Neuronal stem cell (in vitro differentiated cells): ENCODE data around the gene CYP1A2.
"Not testable (repeated sequence)": the region's sequence is repeated elsewhere in the genome, so short reads cannot be mapped to it uniquely, and the experiment has no call there.

Experiments
- DNase-seq: peaks from one replicate; pipeline ENCODE4 v3.0.0-alpha.2; 2013; ENCODE audit warnings: low spot score
- H2AFZ ChIP-seq: one replicate; pipeline ENCODE4 v1.6.1; 2013; ENCODE audit warnings: mild to moderate bottlenecking, low read length, inconsistent platforms
- H2AK5ac ChIP-seq: 2 replicates; pipeline ENCODE4 v1.6.1; 2013; ENCODE audit warnings: low read depth, mild to moderate bottlenecking, inconsistent platforms, low read length, moderate library complexity, mixed read lengths
- H2BK120ac ChIP-seq: 2 replicates; pipeline ENCODE4 v1.6.1; 2013; ENCODE audit warnings: low read depth, mild to moderate bottlenecking, inconsistent platforms, low read length, moderate library complexity, mixed read lengths
- H2BK12ac ChIP-seq: one replicate; pipeline ENCODE4 v1.6.1; 2013; ENCODE audit warnings: low read length, inconsistent platforms
- H2BK15ac ChIP-seq: 2 replicates; pipeline ENCODE4 v1.6.1; 2013; ENCODE audit warnings: mild to moderate bottlenecking, low read length, inconsistent platforms, mixed read lengths
- H2BK5ac ChIP-seq: one replicate; pipeline ENCODE4 v1.6.1; 2013; ENCODE audit warnings: inconsistent platforms, mild to moderate bottlenecking, low read length, moderate library complexity
- H3K14ac ChIP-seq: one replicate; pipeline ENCODE4 v1.6.1; 2013; ENCODE audit warnings: low read length, inconsistent platforms
- H3K18ac ChIP-seq: 2 replicates; pipeline ENCODE4 v1.6.1; 2013; ENCODE audit warnings: low read length, inconsistent platforms
- H3K23ac ChIP-seq: 2 replicates; pipeline ENCODE4 v1.6.1; 2013; ENCODE audit warnings: low read depth, mild to moderate bottlenecking, mixed read lengths, low read length, inconsistent platforms; ENCODE audit not compliant: poor library complexity
- H3K27ac ChIP-seq: replicated peaks from 3 replicates; pipeline ENCODE4 v1.5.1; 2013; ENCODE audit warnings: low read length, inconsistent platforms
- H3K27me3 ChIP-seq, 3 experiments: 2 replicates each; pipeline ENCODE4 v1.6.1; 2013; ENCODE audit warnings: low read length in 3 of 3, mild to moderate bottlenecking in 2 of 3, inconsistent platforms in 1 of 3, low read depth in 1 of 3, mixed read lengths in 1 of 3, moderate library complexity in 1 of 3; ENCODE audit not compliant: control insufficient read depth in 3 of 3, insufficient read depth in 3 of 3
- H3K36me3 ChIP-seq, 2 donors: replicated peaks in 1 of 2; 2 replicates each; pipeline ENCODE4 v1.6.1; 2013; ENCODE audit warnings: low read length in 2 of 2; ENCODE audit not compliant: control insufficient read depth in 2 of 2, insufficient read depth in 2 of 2
- H3K4ac ChIP-seq: 2 replicates; pipeline ENCODE4 v1.6.1; 2013; ENCODE audit warnings: inconsistent platforms, mild to moderate bottlenecking, low read length, moderate library complexity
- H3K4me1 ChIP-seq, 2 donors: 1 replicate in 1 of 2; 2 replicates in 1 of 2; pipeline ENCODE4 v1.6.1; 2013; ENCODE audit warnings: low read length in 2 of 2, low read depth in 1 of 2; ENCODE audit not compliant: control insufficient read depth in 2 of 2, insufficient read depth in 1 of 2
- H3K4me2 ChIP-seq: one replicate; pipeline ENCODE4 v1.6.1; 2013; ENCODE audit warnings: mild to moderate bottlenecking, low read length, inconsistent platforms; ENCODE audit not compliant: insufficient read depth, poor library complexity, severe bottlenecking
- H3K4me3 ChIP-seq, 2 donors: 2 replicates each; pipeline ENCODE4 v1.5.1; 2013; ENCODE audit warnings: low read length in 2 of 2, mild to moderate bottlenecking in 2 of 2, inconsistent platforms in 1 of 2, moderate library complexity in 1 of 2
- H3K79me1 ChIP-seq: one replicate; pipeline ENCODE4 v1.6.1; 2013; ENCODE audit warnings: low read depth, mild to moderate bottlenecking, inconsistent platforms, low read length, moderate library complexity
- H3K9ac ChIP-seq: one replicate; pipeline ENCODE4 v1.6.1; 2013; ENCODE audit warnings: mild to moderate bottlenecking, low read depth, low read length, inconsistent platforms; ENCODE audit not compliant: poor library complexity
- H3K9me3 ChIP-seq, 2 donors: replicated peaks in 1 of 2; 2 replicates each; pipeline versions ENCODE3 to v1.6.1; 2013; ENCODE audit warnings: low read length in 2 of 2, mild to moderate bottlenecking in 2 of 2, inconsistent platforms in 1 of 2, low read depth in 1 of 2, mixed read lengths in 1 of 2, moderate library complexity in 1 of 2; ENCODE audit not compliant: control insufficient read depth in 2 of 2, insufficient read depth in 1 of 2
- H4K8ac ChIP-seq: one replicate; pipeline ENCODE4 v1.6.1; 2013; ENCODE audit warnings: low read depth, mild to moderate bottlenecking, inconsistent platforms, low read length, moderate library complexity
- H4K91ac ChIP-seq: one replicate; pipeline ENCODE4 v1.6.1; 2013; ENCODE audit warnings: low read length, low read depth, mild to moderate bottlenecking, inconsistent platforms; ENCODE audit not compliant: poor library complexity
- WGBS, 2 donors: extraction: QIAGEN DNeasy Blood & Tissue Kit; methylation state at CpG; one replicate each; pipeline ENCODE4 v1.1.7; 2013; ENCODE audit warnings: missing lambda C conversion rate in 2 of 2, mixed read lengths in 1 of 2; ENCODE audit not compliant: insufficient read length in 2 of 2, insufficient replicate concordance in 1 of 2; ENCODE audit errors: extremely low coverage in 2 of 2; 5-methylcytosine and 5-hydroxymethylcytosine counted together

The CYP1A2 gene

GRCh38 chr15:74785194-74786032, 36.8 kb downstream of the CYP1A2 start:
- H3K14ac ChIP-seq = no peak overlapping the region
- no peak overlapping the region for H2AFZ ChIP-seq
- H2AK5ac ChIP-seq = no peak overlapping the region
- no CpG with 5 or more reads among the region's 13 CpGs for WGBS, 2 donors
- H3K27me3 ChIP-seq = peaks cover 0 to 13% (median 0%) of the 10 kb centered on the region in 3 experiments
- no peak overlapping the region for H3K18ac ChIP-seq
- no peak for DNase-seq
- H3K23ac ChIP-seq = no peak overlapping the region
- H4K8ac ChIP-seq = no peak overlapping the region
- peaks cover 20 to 26% of the 10 kb centered on the region in 2 donors for H3K4me1 ChIP-seq
- no peaks in the 10 kb centered on the region for H3K9me3 ChIP-seq
- peaks cover 14% of the 10 kb centered on the region for H3K79me1 ChIP-seq
- no peak overlapping the region for H2BK15ac ChIP-seq
- peak overlapping the region in 1 of 2 donors; percentile 13 for H3K4me3 ChIP-seq
- no peak overlapping the region for H3K27ac ChIP-seq
- no peak overlapping the region for H3K4ac ChIP-seq
- H3K9ac ChIP-seq = no peak overlapping the region
- no peak overlapping the region for H3K4me2 ChIP-seq
- H3K36me3 ChIP-seq = peaks cover 3 to 26% of the 10 kb centered on the region in 2 donors
- H2BK120ac ChIP-seq = no peak overlapping the region
- H4K91ac ChIP-seq = no peak overlapping the region
- no peak overlapping the region for H2BK12ac ChIP-seq
- H2BK5ac ChIP-seq = no peak overlapping the region

GRCh38 chr15:74786081-74786480, 37.4 kb downstream of the CYP1A2 start:
- no CpG with 5 or more reads among the region's 12 CpGs for WGBS, 2 donors
- H3K9me3 ChIP-seq, H2BK5ac ChIP-seq, H3K27ac ChIP-seq, H4K91ac ChIP-seq, H3K23ac ChIP-seq, H2BK120ac ChIP-seq, H3K27me3 ChIP-seq, H2BK15ac ChIP-seq, H3K4me2 ChIP-seq, H2AK5ac ChIP-seq, H3K4me3 ChIP-seq, H2BK12ac ChIP-seq, H3K4ac ChIP-seq, DNase-seq, H4K8ac ChIP-seq, H3K14ac ChIP-seq, H3K18ac ChIP-seq, H3K9ac ChIP-seq, H2AFZ ChIP-seq: not testable (repeated sequence)
- peaks cover 14% of the 10 kb centered on the region for H3K79me1 ChIP-seq
- H3K36me3 ChIP-seq = peaks cover 3 to 26% of the 10 kb centered on the region in 2 donors
- peaks cover 15 to 24% of the 10 kb centered on the region in 2 donors for H3K4me1 ChIP-seq

GRCh38 chr15:74786551-74787165, 38.0 kb downstream of the CYP1A2 start:
- Histone ChIP-seq H2BK120ac (no peak overlapping the region), H3K14ac (no peak overlapping the region), H3K4me2 (no peak overlapping the region), H3K4me3 (no peak overlapping the region), H4K91ac (no peak overlapping the region), H3K18ac (no peak overlapping the region), H2BK5ac (no peak overlapping the region), H3K4me1 (peaks cover 10 to 21% of the 10 kb centered on the region in 2 donors), H3K4ac (no peak overlapping the region), H2AK5ac (no peak overlapping the region), H3K36me3 (peaks cover 3 to 26% of the 10 kb centered on the region in 2 donors), H4K8ac (no peak overlapping the region), H2BK12ac (no peak overlapping the region), H3K27me3 (peaks cover 0 to under 1% (median 0%) of the 10 kb centered on the region in 3 experiments), H3K79me1 (peaks cover 15% of the 10 kb centered on the region), H3K27ac (no peak overlapping the region), H3K9me3 (no peaks in the 10 kb centered on the region), H2AFZ (no peak overlapping the region), H3K23ac (no peak overlapping the region), H2BK15ac (no peak overlapping the region), H3K9ac (no peak overlapping the region)
- WGBS, 2 donors = no CpG with 5 or more reads among the region's 7 CpGs
- no peak for DNase-seq
